GM18951 (cell line): Measurements from ENCODE around the gene IFI30.

Experiments
- POLR2A ChIP-seq: IDR thresholded peaks from 4 replicates; pipeline ENCODE4 v1.6.1; 2011; ENCODE audit warnings: mild to moderate bottlenecking; ENCODE audit not compliant: insufficient read length, insufficient read depth; ENCODE audit errors: extremely low read depth
- in situ Hi-C: fragments of 300-500 bp; cut with MboI; formaldehyde crosslinking; loops from one replicate; pipeline ENCODE4 v1.12.0; 2022; ENCODE audit warnings: low sequenced_read_pairs, mixed read lengths, inconsistent platforms; ENCODE audit not compliant: unreplicated experiment

The IFI30 gene

DNA sequence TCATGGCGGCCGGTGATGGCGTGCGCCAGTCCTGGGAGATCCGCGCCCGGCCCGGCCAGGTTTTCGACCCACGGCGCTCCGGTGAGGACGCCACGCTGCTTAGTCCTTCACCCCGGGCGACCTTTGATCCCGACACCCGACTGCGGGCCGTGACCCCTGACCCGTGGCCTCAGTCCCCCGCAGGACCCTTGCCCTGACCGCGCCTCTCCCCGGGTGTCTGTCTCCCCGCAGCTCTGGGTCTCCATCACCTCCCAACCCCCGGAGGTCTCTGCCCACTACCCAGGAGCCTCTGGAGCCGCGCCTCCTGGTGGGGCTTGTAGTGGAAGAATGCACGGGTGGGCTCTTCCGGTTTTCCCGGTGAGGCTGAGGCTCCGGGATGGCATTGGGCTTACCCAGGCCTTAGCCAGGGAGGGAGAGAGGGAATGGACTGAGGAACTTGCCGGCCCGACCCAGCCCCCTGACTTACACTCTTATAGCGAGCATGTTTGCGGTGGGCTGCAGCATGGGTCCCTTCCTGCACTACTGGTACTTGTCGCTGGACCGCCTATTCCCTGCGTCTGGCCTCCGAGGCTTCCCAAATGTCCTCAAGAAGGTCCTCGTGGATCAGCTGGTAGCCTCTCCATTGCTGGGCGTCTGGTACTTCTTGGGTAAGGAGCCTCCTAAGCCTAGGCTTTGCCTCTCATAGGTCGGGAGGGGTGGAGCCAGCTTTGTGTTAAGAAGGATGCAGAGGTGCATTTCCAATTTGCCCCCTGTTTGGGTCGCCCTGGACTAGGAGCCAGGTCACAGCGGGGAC is 20.0 kb downstream of the IFI30 start:
- in situ Hi-C loops: no loop called here
- TF ChIP-seq POLR2A: no peak

DNA sequence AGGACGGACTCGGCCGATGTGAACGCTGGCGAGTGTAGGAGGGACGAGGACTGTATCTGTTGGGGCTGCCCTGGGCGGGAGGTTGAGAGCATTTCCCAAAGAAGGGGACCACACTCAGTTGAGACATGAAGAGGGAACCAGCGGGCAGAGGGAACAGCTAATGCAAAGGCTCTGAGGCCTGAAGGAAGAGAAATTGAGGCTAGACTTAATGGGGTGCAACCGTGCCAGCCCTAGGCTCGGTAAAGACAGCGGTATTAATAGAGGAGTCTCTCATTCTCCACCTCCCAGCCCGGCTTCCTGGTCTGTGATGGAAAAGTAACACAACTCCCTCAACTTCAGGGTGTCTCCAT is 20.5 kb downstream of the IFI30 start:
- no peak for TF ChIP-seq POLR2A
- in situ Hi-C loops: no loop called here

DNA sequence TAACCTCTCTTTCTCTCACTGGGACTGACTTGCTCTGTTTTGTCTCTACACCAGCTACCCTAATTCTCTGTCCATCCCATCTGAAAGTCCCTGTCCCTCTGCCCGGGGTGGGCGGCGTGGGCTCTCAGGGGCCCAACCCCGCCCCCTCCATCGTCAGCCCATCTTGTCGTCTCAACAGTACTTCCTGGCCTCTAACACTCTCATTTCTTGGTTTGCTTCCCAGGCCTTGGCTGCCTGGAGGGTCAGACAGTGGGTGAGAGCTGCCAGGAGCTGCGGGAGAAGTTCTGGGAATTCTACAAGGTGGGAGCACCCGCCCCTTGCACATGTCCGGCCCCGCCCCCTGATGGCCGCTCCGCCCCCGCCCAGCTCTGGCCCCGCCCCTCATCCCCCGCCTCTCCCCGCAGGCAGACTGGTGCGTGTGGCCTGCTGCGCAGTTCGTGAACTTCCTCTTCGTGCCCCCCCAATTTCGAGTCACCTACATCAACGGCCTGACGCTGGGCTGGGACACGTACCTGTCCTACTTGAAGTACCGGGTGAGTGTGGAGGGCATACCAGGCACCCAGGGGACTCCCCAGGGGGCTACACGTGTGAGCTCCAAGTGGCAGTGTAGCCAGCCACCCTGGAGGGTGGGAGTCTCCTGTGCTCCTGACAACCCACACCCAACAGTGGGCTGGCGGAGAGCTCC is 21.1 kb downstream of the IFI30 start:
- in situ Hi-C loops: no loop called here
- TF ChIP-seq POLR2A: no peak

DNA sequence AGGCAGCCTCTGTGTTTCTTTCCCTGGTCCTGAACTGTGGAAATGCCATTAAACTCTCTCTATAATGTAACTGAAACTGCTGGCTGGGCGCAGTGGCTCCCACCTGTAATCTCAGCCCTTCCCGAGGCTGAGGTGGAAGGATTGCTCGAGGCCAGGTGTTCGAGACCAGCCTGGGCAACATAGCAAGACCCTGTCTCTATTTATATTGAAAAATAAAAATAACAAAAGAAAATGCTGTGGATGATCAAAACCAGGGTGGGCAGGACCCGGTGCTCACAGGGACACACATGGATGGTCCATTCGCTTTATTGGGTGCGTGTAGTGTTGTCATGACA is 22.9 kb downstream of the IFI30 start:
- no peak for TF ChIP-seq POLR2A
- in situ Hi-C loops: no loop called here

DNA sequence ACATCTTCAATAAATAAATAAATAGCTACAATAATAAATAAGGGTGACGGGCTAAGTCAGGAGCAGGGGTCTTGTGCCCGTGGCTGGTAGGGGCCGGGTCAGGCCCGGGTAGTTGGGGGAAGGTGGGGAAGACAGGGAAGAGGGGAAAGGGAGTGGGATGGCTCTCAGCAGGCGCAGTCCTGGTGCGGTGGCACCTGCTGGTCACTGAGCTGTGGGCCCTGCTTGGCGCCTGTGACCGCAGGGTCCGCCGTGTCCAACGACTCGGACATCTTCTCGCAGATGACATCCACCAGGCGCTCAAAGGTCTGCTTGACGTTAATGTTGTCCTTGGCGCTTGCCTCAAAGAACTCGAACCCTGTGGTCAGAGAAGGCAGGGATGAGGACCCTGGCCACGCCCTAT is 23.7 kb downstream of the IFI30 start:
- in situ Hi-C loops: no loop called here

DNA sequence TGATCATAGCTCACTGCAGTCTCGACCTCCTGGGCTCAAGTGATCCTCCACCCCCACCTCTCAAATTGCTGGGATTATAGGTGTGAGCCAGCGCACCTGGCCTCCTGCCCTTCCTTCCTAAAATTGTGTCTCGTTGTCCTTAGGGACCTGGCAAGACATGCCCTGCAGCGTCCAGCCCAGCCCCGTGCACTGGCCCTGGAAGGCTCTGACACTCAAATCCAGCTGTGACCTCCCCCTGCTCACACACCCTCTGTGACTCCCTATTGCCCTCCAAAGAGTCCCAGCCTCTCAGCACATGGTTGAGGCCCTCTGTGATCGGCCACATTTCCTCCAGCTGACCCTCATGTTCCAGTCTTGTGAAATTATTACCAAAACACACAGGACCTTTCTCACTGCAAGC is 24.3 kb downstream of the IFI30 start:
- in situ Hi-C loops: no loop called here
- no peak for TF ChIP-seq POLR2A

More for the DNA sequence above, 23.7 kb downstream of the IFI30 start:
- TF ChIP-seq POLR2A: no peak

DNA sequence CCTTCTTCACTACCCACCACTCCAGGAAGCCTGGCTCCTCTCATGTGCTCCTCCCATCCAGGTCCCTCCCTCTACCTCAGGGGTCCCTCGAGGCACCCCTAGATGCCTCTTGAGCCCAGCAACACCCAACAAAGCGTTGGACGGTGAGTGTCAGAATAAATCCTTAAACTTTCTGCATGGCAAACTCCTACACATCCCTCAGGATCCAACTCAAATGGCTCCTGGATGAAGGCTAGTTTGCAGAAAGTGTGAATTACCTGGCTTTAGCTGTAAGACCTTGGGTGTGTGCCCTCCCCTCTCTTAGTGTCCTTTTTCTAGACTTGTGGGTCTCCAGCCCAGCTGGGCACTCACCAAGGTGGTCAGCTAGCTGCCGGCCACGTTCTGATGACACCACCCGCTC is 24.8 kb downstream of the IFI30 start:
- no peak for TF ChIP-seq POLR2A
- in situ Hi-C loops: no loop called here

DNA sequence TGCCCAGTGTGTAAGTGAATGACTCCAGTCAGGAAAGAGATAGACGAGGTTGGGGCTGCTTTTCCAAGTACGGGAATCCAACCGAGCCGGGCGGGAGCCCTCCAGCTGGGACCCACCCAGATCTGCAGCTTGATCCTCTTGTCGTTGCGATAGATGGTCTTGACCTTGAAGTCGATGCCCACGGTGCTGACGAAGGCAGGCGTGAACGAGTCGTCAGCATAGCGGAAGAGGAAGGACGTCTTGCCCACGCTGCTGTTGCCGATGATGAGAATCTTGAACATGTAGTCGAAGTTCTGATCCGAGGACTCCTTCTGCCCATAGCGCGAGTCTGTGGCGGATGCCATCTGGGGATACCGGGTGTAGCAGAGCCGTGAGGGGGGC is 28.8 kb downstream of the IFI30 start:
- in situ Hi-C loops: no loop called here

DNA sequence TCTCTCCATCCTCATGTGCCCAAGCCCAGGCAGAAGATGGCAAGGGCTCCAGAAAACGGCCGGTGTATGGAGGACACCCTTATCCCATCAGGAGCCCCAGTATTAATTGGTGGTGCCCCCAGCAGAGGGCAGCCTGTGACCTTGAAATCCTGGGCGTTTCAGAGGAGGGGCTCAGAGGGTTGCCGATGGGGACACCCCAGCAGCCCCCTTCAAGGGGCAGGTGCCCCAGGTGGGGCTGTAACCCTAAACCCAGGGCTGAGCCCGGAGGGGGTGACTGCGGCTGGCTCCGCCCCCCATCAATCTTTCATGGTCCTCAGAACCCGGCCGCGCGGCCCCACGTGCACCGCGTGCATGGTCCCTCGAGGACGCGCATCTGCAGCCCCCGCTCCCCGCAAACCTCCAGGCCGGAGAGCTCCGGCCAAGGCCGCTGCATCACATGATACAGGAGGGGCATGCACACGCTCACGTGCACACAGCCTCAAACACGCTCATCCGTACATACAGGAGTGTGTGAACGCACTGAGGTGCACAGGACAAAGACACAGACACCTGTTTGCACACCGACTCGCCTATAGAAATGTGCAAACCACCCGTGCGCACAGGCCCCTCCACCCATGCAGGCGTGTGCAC is 29.3 kb downstream of the IFI30 start:
- TF ChIP-seq POLR2A: no peak
- in situ Hi-C loops: no loop called here

More for the DNA sequence above, 28.8 kb downstream of the IFI30 start:
- no peak for TF ChIP-seq POLR2A

DNA sequence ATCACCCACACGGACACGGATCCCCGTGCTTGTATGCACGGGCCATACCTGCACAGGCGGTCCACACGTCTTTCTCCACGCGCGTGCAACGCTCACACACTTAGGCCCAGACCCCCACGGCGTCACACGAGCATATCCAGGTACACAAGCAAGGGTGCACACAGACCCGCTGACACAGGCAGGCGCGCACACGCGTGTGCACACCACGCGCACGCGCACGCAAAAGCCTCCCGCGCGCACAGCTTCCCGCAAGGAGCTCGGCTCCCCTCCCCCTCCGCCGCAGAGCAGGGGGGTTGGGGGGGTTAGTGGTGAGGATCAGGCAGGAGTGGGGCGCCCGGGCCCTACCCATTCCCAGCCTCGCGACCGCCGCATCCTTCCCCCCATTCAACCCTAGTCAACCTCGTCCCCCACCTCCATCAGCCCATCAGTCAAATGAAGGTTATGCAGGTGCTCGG is 29.8 kb downstream of the IFI30 start:
- in situ Hi-C loops: no loop called here
- no peak for TF ChIP-seq POLR2A

DNA sequence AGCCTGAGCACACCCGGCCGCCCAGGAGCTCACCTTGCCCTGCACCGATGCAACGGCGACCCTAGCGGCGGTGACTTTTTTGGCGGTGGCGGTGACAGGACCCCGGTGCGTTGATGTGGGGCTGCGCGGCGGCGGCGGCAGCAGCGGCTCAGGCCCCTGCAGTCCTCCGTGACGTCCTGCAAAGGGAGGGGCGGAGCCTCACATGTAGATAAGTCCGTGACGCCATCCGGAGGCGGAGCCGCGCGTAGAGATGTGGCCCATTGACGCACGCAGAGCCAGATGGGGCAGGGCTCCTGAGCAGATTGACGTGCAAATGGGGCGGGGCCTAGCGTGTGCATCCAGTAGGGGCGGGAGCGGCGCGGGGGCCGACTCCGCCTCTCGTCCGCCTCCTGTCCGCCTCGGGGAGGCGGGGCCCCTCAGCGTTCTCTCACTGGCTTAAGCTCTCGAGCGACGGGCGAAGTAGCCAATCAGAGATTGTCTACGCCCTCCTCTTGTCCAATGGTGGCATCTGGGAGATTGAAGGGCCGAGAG is 30.3 kb downstream of the IFI30 start, which contains the start of gene RAB3A:
TSS of gene RAB3A (minus strand) at position 180 of the 531 bp plus-strand sequence. CDS start 1,302 bp downstream, outside the sequence.
- TF ChIP-seq POLR2A: peak; percentile 53
- in situ Hi-C loops: no loop called here

DNA sequence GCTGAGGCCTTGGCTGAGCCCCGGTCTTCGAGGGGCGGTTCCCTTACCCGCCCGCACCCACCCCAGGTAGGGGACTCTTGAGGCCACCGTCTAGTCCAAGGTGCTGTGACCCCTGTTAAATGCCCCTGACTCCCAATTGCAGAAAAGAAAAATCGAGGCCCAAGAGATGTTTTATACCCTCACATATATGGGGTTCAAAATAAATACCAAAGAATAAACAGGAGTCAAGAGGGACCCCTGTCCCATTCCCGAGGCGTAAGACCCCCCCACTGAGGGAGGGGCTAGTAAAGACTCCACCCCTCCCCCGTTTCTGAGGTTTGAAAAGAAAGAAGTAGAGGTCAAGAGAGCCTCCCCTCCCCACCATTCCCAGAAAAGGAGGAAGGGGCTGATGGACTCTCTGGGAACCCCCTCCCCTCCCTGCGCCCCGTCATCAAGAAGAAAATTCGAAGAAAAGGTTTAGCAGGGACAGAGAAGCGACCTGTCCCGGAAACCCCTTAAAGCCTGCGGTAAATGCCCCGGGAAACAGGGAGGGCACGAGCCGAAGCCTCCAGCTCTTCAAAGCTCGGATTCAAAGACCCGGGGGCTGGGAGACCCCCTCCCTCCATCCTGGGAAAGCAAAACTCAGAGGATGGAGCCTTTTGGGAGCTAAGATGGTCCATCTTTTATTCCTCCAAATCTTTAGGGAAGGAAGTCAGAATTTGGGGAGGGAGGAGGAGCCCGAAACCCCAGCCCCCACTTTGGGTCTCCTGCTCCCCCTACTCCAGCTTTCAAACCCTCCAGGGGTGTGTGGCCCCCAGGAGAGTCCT is 31.0 kb downstream of the IFI30 start:
- no peak for TF ChIP-seq POLR2A
- in situ Hi-C loops: no loop called here
